IMR-90 (cell line): ENCODE data around the gene PCDHGB1. TPM values are rescaled to one million over a fixed set of nuclear protein-coding genes. Genes with fewer than 3 reads are reported as not detected.

Experiments
- ATAC-seq: fragments of 200-7000 bp; cut with Tn5 transposase; 2 replicates; pipeline ENCODE4 v1.9.1; 2020; ENCODE audit warnings: low read depth, mild to moderate bottlenecking, moderate library complexity
- BruUV-seq: library from RNA; stranded (reverse); fragments of 400-500 nt; replicated peaks from 2 replicates; lab custom pipeline; 2021; lab: Mats Ljungman, UMichigan
- CTCF ChIA-PET: fragments of 300-600 bp; formaldehyde crosslinking; extraction: SDS; loops from one replicate; lab custom pipeline; 2021; ENCODE audit warnings: antibody characterized with exemption; lab: Yijun Ruan, JAX
- POLR2A ChIA-PET: fragments of 300-600 bp; sonication (Branson Sonifier 250); formaldehyde crosslinking; loops from one replicate; lab custom pipeline; 2022; ENCODE audit warnings: antibody characterized with exemption; ENCODE audit not compliant: unreplicated experiment; lab: Charles Lee
- DNase-seq: peaks from one replicate; pipeline ENCODE4 v3.0.0; 2013
- H2AFZ ChIP-seq: replicated peaks from 2 replicates; pipeline ENCODE3; 2013; ENCODE audit warnings: low read length, mild to moderate bottlenecking; ENCODE audit not compliant: poor library complexity
- H2AK5ac ChIP-seq: 2 replicates; pipeline ENCODE4 v1.6.1; 2013; ENCODE audit warnings: low read depth, low read length, inconsistent platforms
- H2AK9ac ChIP-seq: replicated peaks from 2 replicates; pipeline ENCODE3; 2013; ENCODE audit warnings: mild to moderate bottlenecking, low read depth, low read length, moderate library complexity; ENCODE audit not compliant: poor library complexity
- H2BK120ac ChIP-seq: 2 replicates; pipeline ENCODE4 v1.6.1; 2013; ENCODE audit warnings: low read depth, low read length, inconsistent platforms
- H2BK15ac ChIP-seq: 3 replicates; pipeline ENCODE4 v1.6.1; 2013; ENCODE audit warnings: low read depth, low read length, inconsistent platforms
- H2BK20ac ChIP-seq: 2 replicates; pipeline ENCODE4 v1.6.1; 2013; ENCODE audit warnings: low read depth, mild to moderate bottlenecking, inconsistent platforms, low read length, moderate library complexity
- H2BK5ac ChIP-seq: 2 replicates; pipeline ENCODE4 v1.6.1; 2013; ENCODE audit warnings: mild to moderate bottlenecking, low read depth, low read length, inconsistent platforms; ENCODE audit not compliant: poor library complexity, severe bottlenecking
- H3K14ac ChIP-seq: replicated peaks from 2 replicates; pipeline ENCODE4 v1.6.1; 2013; ENCODE audit warnings: low read depth, low read length, inconsistent platforms
- H3K18ac ChIP-seq: 2 replicates; pipeline ENCODE4 v1.6.1; 2013; ENCODE audit warnings: low read depth, low read length, control low read depth
- H3K23ac ChIP-seq: 2 replicates; pipeline ENCODE4 v1.6.1; 2013; ENCODE audit warnings: low read depth, low read length, inconsistent platforms
- H3K27ac ChIP-seq: 2 replicates; pipeline ENCODE4 v1.5.1; 2013; ENCODE audit warnings: mild to moderate bottlenecking, control low read depth, low read length; ENCODE audit not compliant: insufficient read depth
- H3K27me3 ChIP-seq: 2 replicates; pipeline ENCODE4 v1.6.1; 2013; ENCODE audit warnings: low read length; ENCODE audit not compliant: control insufficient read depth, insufficient read depth
- H3K36me3 ChIP-seq: 2 replicates; pipeline ENCODE4 v1.6.1; 2013; ENCODE audit warnings: low read length, mixed read lengths; ENCODE audit not compliant: control insufficient read depth, insufficient read depth
- H3K4ac ChIP-seq: 2 replicates; pipeline ENCODE4 v1.6.1; 2013; ENCODE audit warnings: low read depth, low read length, inconsistent platforms
- H3K4me1 ChIP-seq: 2 replicates; pipeline ENCODE4 v1.6.1; 2013; ENCODE audit warnings: low read length, mixed read lengths; ENCODE audit not compliant: control insufficient read depth, insufficient read depth
- H3K4me2 ChIP-seq: 2 replicates; pipeline ENCODE4 v1.6.1; 2013; ENCODE audit warnings: low read depth, mild to moderate bottlenecking, control low read depth, low read length, moderate library complexity
- H3K4me3 ChIP-seq: 2 replicates; pipeline ENCODE4 v1.5.1; 2013; ENCODE audit warnings: low read depth, mild to moderate bottlenecking, control low read depth, low read length, moderate library complexity; ENCODE audit not compliant: insufficient read depth
- H3K56ac ChIP-seq: 2 replicates; pipeline ENCODE4 v1.6.1; 2013; ENCODE audit warnings: low read length, inconsistent platforms; ENCODE audit not compliant: insufficient read depth; ENCODE audit errors: extremely low read depth
- H3K79me1 ChIP-seq, 2 experiments: 2 replicates each; pipeline ENCODE4 v1.6.1; 2013; ENCODE audit warnings: low read length in 2 of 2, inconsistent platforms in 1 of 2, low read depth in 1 of 2
- H3K9ac ChIP-seq: 2 replicates; pipeline ENCODE4 v1.6.1; 2013; ENCODE audit warnings: low read depth, low read length, control low read depth
- H3K9me1 ChIP-seq: 2 replicates; pipeline ENCODE4 v1.6.1; 2013; ENCODE audit warnings: low read length, inconsistent platforms; ENCODE audit not compliant: insufficient read depth
- H3K9me3 ChIP-seq: 2 replicates; pipeline ENCODE4 v1.6.1; 2013; ENCODE audit warnings: low read length; ENCODE audit not compliant: control insufficient read depth, insufficient read depth
- H4K20me1 ChIP-seq: 2 replicates; pipeline ENCODE4 v1.6.1; 2013; ENCODE audit warnings: low read length, inconsistent platforms; ENCODE audit not compliant: insufficient read depth
- H4K5ac ChIP-seq: 2 replicates; pipeline ENCODE4 v1.6.1; 2013; ENCODE audit warnings: mild to moderate bottlenecking, low read depth, low read length, control low read depth
- H4K8ac ChIP-seq, 2 experiments: 2 replicates each; pipeline ENCODE4 v1.6.1; 2013; ENCODE audit warnings: low read depth in 2 of 2, low read length in 2 of 2, control low read depth in 1 of 2, inconsistent platforms in 1 of 2
- H4K91ac ChIP-seq: 2 replicates; pipeline ENCODE4 v1.6.1; 2013; ENCODE audit warnings: low read depth, low read length, inconsistent platforms; ENCODE audit not compliant: insufficient read depth
- BHLHE40 ChIP-seq: fragments of 150-350 bp; IDR thresholded peaks from 2 replicates; pipeline ENCODE4 v1.6.1; 2016; ENCODE audit warnings: mild to moderate bottlenecking, low read depth, low read length
- CHD1 ChIP-seq: IDR thresholded peaks from 2 replicates; pipeline ENCODE4 v1.6.1; 2012; ENCODE audit warnings: low read depth, low read length, improper control_type of control experiment
- MAFK ChIP-seq: IDR thresholded peaks from 2 replicates; pipeline ENCODE4 v1.6.1; 2012; ENCODE audit warnings: low read depth, low read length, improper control_type of control experiment
- MAZ ChIP-seq: IDR thresholded peaks from 2 replicates; pipeline ENCODE4 v1.6.1; 2012; ENCODE audit warnings: low read depth, mild to moderate bottlenecking, low read length, improper control_type of control experiment, moderate library complexity, borderline replicate concordance
- POLR2A ChIP-seq: IDR thresholded peaks from 2 replicates; pipeline ENCODE4 v1.6.1; 2012; ENCODE audit warnings: mild to moderate bottlenecking, low read depth, low read length
- RAD21 ChIP-seq: IDR thresholded peaks from 2 replicates; pipeline ENCODE4 v1.6.1; 2012; ENCODE audit warnings: low read length, improper control_type of control experiment
- RFX5 ChIP-seq: IDR thresholded peaks from 2 replicates; pipeline ENCODE4 v1.8.0; 2012; ENCODE audit warnings: low read depth, mild to moderate bottlenecking, low read length, moderate library complexity
- WGBS, 2 experiments: methylation state at CpG; one replicate each; pipeline versions ENCODE4 v1.1.5 to v1.1.7; 2013; ENCODE audit warnings: missing lambda C conversion rate in 2 of 2; ENCODE audit not compliant: insufficient read length in 1 of 2; ENCODE audit errors: extremely low coverage in 2 of 2; 5-methylcytosine and 5-hydroxymethylcytosine counted together
- dilution Hi-C: fragments of 300-500 bp; cut with HindIII; formaldehyde crosslinking; loops from one replicate; pipeline ENCODE4 v1.14.3; 2018; ENCODE audit warnings: low sequenced_read_pairs; ENCODE audit not compliant: unreplicated experiment
- in situ Hi-C: fragments of 300-500 bp; cut with MboI; formaldehyde crosslinking; loops from 3 replicates; pipeline ENCODE4 v1.14.3; 2019; ENCODE audit warnings: low sequenced_read_pairs, inconsistent platforms, mixed read lengths
- intact Hi-C: fragments of 100-400 bp; cut with micrococcal nuclease; formaldehyde crosslinking; loops from 2 replicates; pipeline ENCODE4 v1.10.0; 2022
- polyA plus RNA-seq, 3 experiments: library from polyadenylated mRNA; depleted of rRNA; stranded (reverse); fragments of >200 nt; gene quantifications; 2 replicates each; pipeline ENCODE4 v1.2.3, GENCODE V29; 2012; ENCODE audit warnings: low replicate concordance in 1 of 3
- total RNA-seq: library from RNA; depleted of rRNA; stranded (reverse); fragments of >200 nt; gene quantifications from 2 replicates; pipeline ENCODE4 v1.2.3, GENCODE V29; 2012
- TF ChIP-seq, protein P1 (sequence below): conservative IDR thresholded peaks from 2 replicates; pipeline ENCODE4 v1.5.1; 2012; ENCODE audit warnings: mild to moderate bottlenecking, low read depth, low read length, improper control_type of control experiment

The PCDHGB1 gene
- total and polyA plus RNA-seq, 2 of the 4 experiments (the other 2 are of a cell fraction) = 1.9 to 3.6 TPM

DNA sequence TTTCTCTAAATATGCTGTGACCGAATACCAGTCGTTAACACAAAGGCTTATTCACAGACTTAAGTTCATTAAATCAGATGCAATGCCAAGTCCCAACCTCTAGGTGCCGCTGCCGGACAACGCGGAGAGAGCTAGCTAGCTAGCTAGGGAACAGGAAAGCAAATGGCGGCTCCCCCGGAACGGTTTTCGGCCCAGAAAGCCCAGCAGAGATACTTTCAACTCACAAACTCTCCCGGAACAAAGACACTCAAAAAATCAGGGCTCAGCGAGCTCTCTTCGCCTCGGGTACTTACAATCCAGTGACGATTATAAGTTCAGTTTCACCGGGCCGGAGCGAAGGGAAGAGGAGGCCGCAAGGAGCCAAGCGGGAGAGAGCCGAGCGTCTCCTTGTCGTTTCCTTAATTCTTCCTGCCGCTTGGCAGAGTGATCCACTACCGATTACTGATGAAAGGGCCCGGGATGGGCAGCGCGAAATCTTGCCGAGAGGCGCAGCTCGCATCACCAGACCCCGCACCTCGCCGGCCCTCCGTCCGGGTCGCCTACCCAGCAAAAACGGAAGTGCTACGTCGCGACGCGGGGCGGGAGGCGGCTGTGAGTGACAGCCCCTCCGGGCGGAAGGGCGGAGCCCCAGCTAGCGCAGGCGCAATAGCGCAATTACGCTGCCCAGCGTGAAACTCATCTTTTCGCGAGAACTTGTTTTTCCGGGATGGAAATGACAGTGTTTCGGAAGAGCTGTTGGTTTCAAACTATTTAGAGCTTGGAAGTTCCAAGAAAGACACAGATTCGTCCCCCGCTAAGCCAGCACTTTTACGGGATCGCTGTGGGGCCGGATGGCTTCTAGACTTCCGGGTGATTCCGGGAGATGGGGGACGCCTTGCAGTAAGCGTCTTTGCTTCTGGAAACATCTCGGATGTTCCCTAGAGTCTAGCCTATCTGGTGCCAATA is 29.4 kb upstream of the PCDHGB1 start, which contains the start of gene TAF7:
Gene TAF7, minus strand, starts transcription at position 560 of the 945 bp plus-strand sequence. CDS start 740 bp downstream, outside the sequence.
- peak within 1 kb of the TSS; percentile 64 for H3K4me2 ChIP-seq
- ChIA-PET POLR2A (interaction anchor here (0.7 kb wide), 1 partner anchor 244 kb away, joined by 3 read pairs; no protein-coding TSS in a partner anchor), CTCF (interaction anchor here (0.8 to 1.7 kb wide), 10 partner anchors 40 to 310 kb away, joined by 3 to 7 read pairs (median 4); partner anchors contain the start of genes PCDHGA10 and PCDHGA11)
- no peak within 1 kb of the TSS; the same call in 1 of the 2 replicates for H2BK20ac ChIP-seq
- H2AK9ac ChIP-seq = peak within 1 kb of the TSS; percentile 59
- peak within 1 kb of the TSS; percentile 72 for H3K9ac ChIP-seq
- peaks cover 11% of the 10 kb centered on the region for H3K36me3 ChIP-seq
- H3K9me1 ChIP-seq = no peaks in the 10 kb centered on the region
- no peaks in the 10 kb centered on the region for H3K27me3 ChIP-seq
- H4K5ac ChIP-seq = peak within 1 kb of the TSS; percentile 91
- H3K4ac ChIP-seq = peak within 1 kb of the TSS; percentile 89
- peak within 1 kb of the TSS; percentile 66 for H3K18ac ChIP-seq
- peak within 1 kb of the TSS; percentile 92 to 96 for H4K8ac ChIP-seq
- in situ Hi-C loops = no loop called here
- H2BK15ac ChIP-seq = no peak within 1 kb of the TSS
- H2AFZ ChIP-seq = peak within 1 kb of the TSS; percentile 97
- TF ChIP-seq, protein P1, sequence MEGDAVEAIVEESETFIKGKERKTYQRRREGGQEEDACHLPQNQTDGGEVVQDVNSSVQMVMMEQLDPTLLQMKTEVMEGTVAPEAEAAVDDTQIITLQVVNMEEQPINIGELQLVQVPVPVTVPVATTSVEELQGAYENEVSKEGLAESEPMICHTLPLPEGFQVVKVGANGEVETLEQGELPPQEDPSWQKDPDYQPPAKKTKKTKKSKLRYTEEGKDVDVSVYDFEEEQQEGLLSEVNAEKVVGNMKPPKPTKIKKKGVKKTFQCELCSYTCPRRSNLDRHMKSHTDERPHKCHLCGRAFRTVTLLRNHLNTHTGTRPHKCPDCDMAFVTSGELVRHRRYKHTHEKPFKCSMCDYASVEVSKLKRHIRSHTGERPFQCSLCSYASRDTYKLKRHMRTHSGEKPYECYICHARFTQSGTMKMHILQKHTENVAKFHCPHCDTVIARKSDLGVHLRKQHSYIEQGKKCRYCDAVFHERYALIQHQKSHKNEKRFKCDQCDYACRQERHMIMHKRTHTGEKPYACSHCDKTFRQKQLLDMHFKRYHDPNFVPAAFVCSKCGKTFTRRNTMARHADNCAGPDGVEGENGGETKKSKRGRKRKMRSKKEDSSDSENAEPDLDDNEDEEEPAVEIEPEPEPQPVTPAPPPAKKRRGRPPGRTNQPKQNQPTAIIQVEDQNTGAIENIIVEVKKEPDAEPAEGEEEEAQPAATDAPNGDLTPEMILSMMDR = peak; percentile 86
- TF ChIP-seq CHD1 (peak; percentile 88; the same call in 1 of the 2 replicates), BHLHE40 (no peak), POLR2A (peak; percentile 97), RAD21 (peak; percentile 47), RFX5 (no peak), MAFK (0 out of 2 replicates have a peak, but pooled peaks have one; percentile 30), MAZ (peak; percentile 88; the same call in 1 of the 2 replicates)
- peaks cover 41% of the 10 kb centered on the region for H3K9me3 ChIP-seq
- ATAC-seq (peak; percentile 96), DNase-seq (peak; percentile 92)
- H3K4me1 ChIP-seq = no peaks in the 10 kb centered on the region
- WGBS, 2 experiments = 1% methylated on average over 41 of the region's 67 CpGs; no CpG with 5 or more reads in 1 of the 2 experiments
- peak within 1 kb of the TSS; percentile 80 for H3K27ac ChIP-seq
- H4K20me1 ChIP-seq = peaks cover 7% of the 10 kb centered on the region; the same call in 1 of the 2 replicates
- H4K91ac ChIP-seq = peak within 1 kb of the TSS; percentile 83
- dilution Hi-C loops = no loop called here
- H3K79me1 ChIP-seq = peaks cover 10 to 17% of the 10 kb centered on the region in 2 experiments
- peak within 1 kb of the TSS; percentile 93 for H3K14ac ChIP-seq
- peak within 1 kb of the TSS; percentile 40; the same call in 1 of the 2 replicates for H2BK120ac ChIP-seq
- H2AK5ac ChIP-seq = no peak within 1 kb of the TSS
- intact Hi-C loops = no loop called here
- H3K56ac ChIP-seq = peak within 1 kb of the TSS; percentile 85; the same call in 1 of the 2 replicates
- H3K4me3 ChIP-seq = peak within 1 kb of the TSS; percentile 66
- peak within 1 kb of the TSS; percentile 64 for H3K23ac ChIP-seq
- TSS peak; percentile 81 for BruUV-seq
- H2BK5ac ChIP-seq = peak within 1 kb of the TSS; percentile 67
